Naive B cell (primary cell): Measurements from ENCODE around the gene PTPRE. TPM values are rescaled to one million over a fixed set of nuclear protein-coding genes. Genes with fewer than 3 reads are reported as not detected.
A peak's percentile ranks its signal among the peaks of the same experiment; 100 is the strongest.

ENCODE experiments used
- ATAC-seq, 2 donors: fragments of 150-1000 bp; cut with Tn5 transposase; 2 replicates each; pipeline ENCODE4 v1.10.0; 2021; ENCODE audit warnings: low read depth in 2 of 2, mild to moderate bottlenecking in 2 of 2, moderate library complexity in 2 of 2
- DNase-seq: peaks from one replicate; pipeline ENCODE4 v3.0.0; 2022
- H3K27ac Mint-ChIP-seq, 6 donors: one replicate each; pipeline ENCODE4 v1.8.0; 2020 to 2022; ENCODE audit warnings: mild to moderate bottlenecking in 6 of 6, mixed read lengths in 6 of 6, moderate library complexity in 5 of 6, inconsistent platforms in 2 of 6
- H3K27me3 Mint-ChIP-seq, 3 donors: one replicate each; pipeline ENCODE4 v1.8.0; 2021 to 2022; ENCODE audit warnings: mixed read lengths in 3 of 3, mild to moderate bottlenecking in 1 of 3
- H3K36me3 Mint-ChIP-seq, 2 donors: one replicate each; pipeline ENCODE4 v1.8.0; 2020 to 2022; ENCODE audit warnings: mixed read lengths in 2 of 2, inconsistent platforms in 1 of 2, mild to moderate bottlenecking in 1 of 2
- H3K4me1 Mint-ChIP-seq, 3 donors: one replicate each; pipeline ENCODE4 v1.8.0; 2020 to 2022; ENCODE audit warnings: mixed read lengths in 3 of 3, inconsistent platforms in 1 of 3, mild to moderate bottlenecking in 1 of 3, moderate library complexity in 1 of 3
- H3K4me3 Mint-ChIP-seq, 8 donors: one replicate each; pipeline ENCODE4 v1.8.0; 2020 to 2022; ENCODE audit warnings: mild to moderate bottlenecking in 8 of 8, mixed read lengths in 8 of 8, moderate library complexity in 8 of 8, inconsistent platforms in 2 of 8
- H3K9me3 Mint-ChIP-seq, 7 donors: one replicate each; pipeline ENCODE4 v1.8.0; 2020 to 2022; ENCODE audit warnings: mixed read lengths in 7 of 7, mild to moderate bottlenecking in 5 of 7, inconsistent platforms in 2 of 7, moderate library complexity in 1 of 7
- polyA plus RNA-seq, 6 donors: library from polyadenylated mRNA; unstranded; fragments of 300-500 nt; fragmentation: Illumina TruSeq; gene quantifications; one replicate each; pipeline ENCODE4 v1.2.3, GENCODE V29; 2021; ENCODE audit warnings: low read depth in 6 of 6

Gene PTPRE
- polyA plus RNA-seq, 6 donors from 2014 or later, result 6.0 to 15.9 (median 9.9) TPM

DNA sequence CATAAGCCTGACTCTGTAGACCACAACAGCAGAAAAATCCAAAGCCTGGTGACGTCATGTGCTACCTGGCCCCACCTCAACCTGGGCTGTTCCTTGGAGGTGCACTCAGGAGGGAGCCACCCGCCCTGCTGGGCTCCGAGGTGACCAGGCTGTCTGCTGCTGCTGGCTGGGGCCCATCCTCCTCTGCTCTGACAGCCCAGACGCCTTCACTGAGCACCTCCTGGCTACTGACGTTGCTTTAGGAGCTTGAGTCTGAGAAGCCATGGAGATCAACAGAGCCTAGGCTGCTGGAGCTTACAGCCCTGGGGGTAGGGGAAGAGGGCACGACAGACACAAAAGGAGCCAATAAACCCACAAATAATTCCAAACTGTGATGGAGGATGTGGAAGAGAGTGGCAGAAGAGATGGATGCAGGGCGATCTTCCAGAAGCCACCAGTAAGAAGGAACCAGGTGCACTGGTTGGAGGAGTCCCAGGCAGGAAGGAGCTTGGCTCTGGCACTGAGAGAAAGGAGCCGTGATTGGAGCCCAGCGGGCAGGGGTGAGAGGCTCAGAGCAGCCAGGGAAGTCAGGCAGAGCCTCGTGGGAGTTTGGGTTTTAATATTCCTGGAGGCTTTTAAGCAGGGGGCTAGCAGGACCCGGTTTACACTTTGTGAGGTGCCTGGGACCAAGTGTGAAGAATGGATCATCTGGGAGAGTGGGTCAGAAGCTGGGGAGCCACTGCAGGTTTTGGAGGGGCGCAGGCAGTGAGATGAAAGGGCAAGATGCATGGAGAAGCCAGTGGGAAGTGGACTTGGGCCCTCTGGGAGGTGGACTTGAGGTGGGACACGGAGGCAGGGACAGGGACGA, 1.7 kb upstream of the PTPRE start:
- Mint-ChIP-seq H3K4me1 (no peaks in the 10 kb centered on the region), H3K27me3 (peaks cover 26 to 54% (median 44%) of the 10 kb centered on the region in 3 donors), H3K4me3 (peak overlapping the region in 7 of 8 donors; percentile 21 to 80 (median 58)), H3K9me3 (peaks cover 0 to 16% (median 4%) of the 10 kb centered on the region in 7 donors), H3K27ac (peak overlapping the region in 3 of 6 donors; percentile 33 to 58 (median 44)), H3K36me3 (no peaks in the 10 kb centered on the region)
- DNase-seq, result no peak
- no peak for ATAC-seq

GRCh38 chr10:127905848-127906261, 1.0 kb upstream of the PTPRE start:
- no peaks in the 10 kb centered on the region for H3K36me3 Mint-ChIP-seq
- DNase-seq, result no peak
- H3K27me3 Mint-ChIP-seq, result peaks cover 28 to 54% (median 47%) of the 10 kb centered on the region in 3 donors
- no peak for ATAC-seq
- H3K4me3 Mint-ChIP-seq, result peak overlapping the region in 5 of 8 donors; percentile 15 to 68 (median 58)
- no peaks in the 10 kb centered on the region for H3K4me1 Mint-ChIP-seq
- peaks cover 0 to 16% (median 4%) of the 10 kb centered on the region in 7 donors for H3K9me3 Mint-ChIP-seq
- peak overlapping the region in 2 of 6 donors; percentile 44 to 60 for H3K27ac Mint-ChIP-seq

DNA sequence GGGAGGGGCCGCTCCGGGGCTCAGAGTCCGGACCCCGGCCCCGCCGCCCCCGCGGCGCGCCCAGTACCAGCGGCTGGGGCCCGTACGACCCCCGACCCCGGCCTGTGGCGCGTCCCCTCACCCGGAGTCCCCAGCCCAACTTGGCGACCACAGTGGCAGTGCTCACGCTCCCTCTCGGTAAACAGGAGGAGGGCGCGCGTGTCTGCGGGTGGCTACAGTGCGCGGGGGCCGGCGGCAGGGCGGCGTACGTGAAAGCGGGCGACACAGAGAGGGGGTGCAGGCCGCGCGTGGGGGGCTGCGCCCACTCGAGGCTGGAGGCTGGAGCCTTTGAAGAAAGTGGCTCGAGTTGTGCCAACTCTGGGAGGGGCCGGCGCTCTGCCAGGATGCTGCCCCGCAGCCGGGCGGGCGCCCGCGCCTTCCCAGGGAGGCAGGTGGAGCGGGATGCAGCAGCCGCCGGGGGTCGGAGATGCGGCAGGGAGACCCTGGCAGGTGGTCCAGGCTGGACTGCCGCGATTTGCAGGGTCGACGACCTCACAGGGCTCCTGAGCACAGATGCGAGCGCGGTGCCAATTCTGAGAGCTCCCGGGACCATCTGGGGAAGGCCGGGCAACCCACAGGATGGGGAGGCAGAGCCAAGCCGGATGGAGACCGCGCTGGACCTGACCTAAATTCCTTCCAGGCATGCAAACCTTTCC, 655 bp downstream of the PTPRE start:
- H3K36me3 Mint-ChIP-seq, result no peaks in the 10 kb centered on the region
- peak overlapping the region in 6 of 8 donors; percentile 9 to 51 (median 37) for H3K4me3 Mint-ChIP-seq
- DNase-seq (peak; percentile 7), ATAC-seq (peak; percentile 39 to 40)
- no peak overlapping the region for H3K27ac Mint-ChIP-seq
- no peaks in the 10 kb centered on the region for H3K4me1 Mint-ChIP-seq
- peaks cover 28 to 54% (median 47%) of the 10 kb centered on the region in 3 donors for H3K27me3 Mint-ChIP-seq
- peaks cover 0 to 5% (median 0%) of the 10 kb centered on the region in 7 donors for H3K9me3 Mint-ChIP-seq

GRCh38 chr10:127908106-127908958, 1.4 kb downstream of the PTPRE start:
- H3K9me3 Mint-ChIP-seq, result peaks cover 0 to 4% (median 0%) of the 10 kb centered on the region in 7 donors
- no peak for ATAC-seq
- H3K27ac Mint-ChIP-seq, result no peak overlapping the region
- peaks cover 28 to 48% (median 44%) of the 10 kb centered on the region in 3 donors for H3K27me3 Mint-ChIP-seq
- no peak for DNase-seq
- H3K4me3 Mint-ChIP-seq, result peak overlapping the region in 7 of 8 donors; percentile 4 to 51 (median 37)
- H3K36me3 Mint-ChIP-seq, result no peaks in the 10 kb centered on the region
- H3K4me1 Mint-ChIP-seq, result no peaks in the 10 kb centered on the region

DNA sequence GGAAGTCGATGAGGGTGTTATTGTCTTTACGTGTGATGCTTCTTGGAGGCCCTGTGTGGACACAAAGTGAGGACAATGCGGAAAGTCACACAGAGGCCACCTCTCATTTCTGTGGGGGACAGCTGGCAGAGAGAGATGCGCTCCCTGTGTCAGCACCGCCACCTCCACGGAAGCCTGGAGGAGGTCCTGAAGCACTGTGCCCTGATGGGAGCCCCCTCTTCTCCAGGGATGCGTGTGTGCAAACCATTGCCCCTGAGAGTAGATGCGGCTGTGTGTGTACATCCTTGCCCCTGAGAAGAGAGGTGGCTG, 2.0 kb downstream of the PTPRE start:
- DNase-seq (no peak), ATAC-seq (no peak)
- Mint-ChIP-seq H3K9me3 (peaks cover 0 to 1% (median 0%) of the 10 kb centered on the region in 7 donors), H3K4me3 (peak overlapping the region in 5 of 8 donors; percentile 10 to 46 (median 20)), H3K4me1 (no peaks in the 10 kb centered on the region), H3K27ac (no peak overlapping the region), H3K36me3 (no peaks in the 10 kb centered on the region), H3K27me3 (peaks cover 26 to 48% (median 39%) of the 10 kb centered on the region in 3 donors)

DNA sequence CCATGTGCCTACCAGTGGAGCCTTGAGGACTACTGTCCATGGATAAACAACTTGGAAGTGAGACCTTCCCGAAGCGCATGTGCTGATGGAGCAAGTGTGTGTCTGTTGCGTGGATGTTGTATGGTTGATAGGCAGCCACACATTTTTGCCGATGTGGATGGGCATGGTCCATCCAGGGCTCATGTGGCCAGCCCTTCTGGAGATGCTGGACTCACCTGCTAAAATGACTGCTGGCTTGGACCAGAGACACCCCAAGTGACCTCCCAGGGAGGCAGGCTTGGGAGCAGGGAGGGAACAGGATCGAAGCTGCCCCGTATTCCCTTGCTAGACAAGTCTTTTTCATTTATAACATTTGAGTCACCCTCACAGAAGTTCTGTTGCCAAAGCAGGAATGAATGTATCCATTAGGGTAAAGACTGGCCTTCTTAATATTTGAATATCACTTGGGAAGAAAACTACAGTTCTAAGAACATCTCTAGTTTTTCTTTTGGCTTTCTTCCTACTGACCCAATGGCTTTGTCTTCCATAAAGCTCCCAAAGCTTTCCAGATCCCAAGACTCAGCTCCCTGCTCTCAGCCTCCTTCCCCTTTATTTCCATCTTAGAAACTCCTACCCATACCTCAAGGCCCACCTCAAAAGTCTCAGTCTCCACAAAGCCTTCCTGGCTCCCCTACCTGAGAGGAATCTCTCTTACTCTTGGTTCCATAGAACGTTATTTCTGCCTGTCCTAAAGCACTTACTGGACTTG, 3.0 kb downstream of the PTPRE start:
- H3K9me3 Mint-ChIP-seq, result peaks cover 0 to 1% (median 0%) of the 10 kb centered on the region in 7 donors
- no peaks in the 10 kb centered on the region for H3K4me1 Mint-ChIP-seq
- H3K4me3 Mint-ChIP-seq, result peak overlapping the region in 1 of 8 donors; percentile 32
- ATAC-seq (no peak), DNase-seq (no peak)
- H3K27me3 Mint-ChIP-seq, result peaks cover 18 to 46% (median 30%) of the 10 kb centered on the region in 3 donors
- H3K36me3 Mint-ChIP-seq, result no peaks in the 10 kb centered on the region
- no peak overlapping the region for H3K27ac Mint-ChIP-seq

DNA sequence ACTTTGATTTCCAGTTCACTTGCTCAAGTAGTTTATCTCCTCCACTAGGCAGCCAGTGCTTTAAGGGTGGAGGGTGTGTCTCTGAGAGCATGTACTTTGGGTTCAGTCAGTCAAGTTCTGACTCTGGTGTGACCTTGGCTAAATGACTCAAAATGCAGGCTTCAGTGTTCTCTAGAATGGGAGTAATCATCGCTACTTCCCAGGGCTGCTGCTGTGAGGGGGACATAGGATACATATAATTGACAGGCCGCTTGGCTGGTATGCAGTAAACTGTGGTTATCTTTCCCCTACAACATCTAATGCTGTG, 3.5 kb downstream of the PTPRE start:
- DNase-seq, result no peak
- Mint-ChIP-seq H3K36me3 (no peaks in the 10 kb centered on the region), H3K4me1 (no peaks in the 10 kb centered on the region), H3K27ac (no peak overlapping the region), H3K9me3 (peaks cover 0 to 1% (median 0%) of the 10 kb centered on the region in 7 donors), H3K27me3 (peaks cover 18 to 41% (median 24%) of the 10 kb centered on the region in 3 donors), H3K4me3 (peak overlapping the region in 2 of 8 donors; percentile 16 to 26)
- no peak for ATAC-seq

- H3K4me3 Mint-ChIP-seq, result peak overlapping the region in 1 of 8 donors; percentile 56
- ATAC-seq (no peak), DNase-seq (no peak)
- peaks cover 18 to 31% (median 20%) of the 10 kb centered on the region in 3 donors for H3K27me3 Mint-ChIP-seq
- no peak overlapping the region for H3K27ac Mint-ChIP-seq
- H3K36me3 Mint-ChIP-seq, result peaks cover 0 to 4% of the 10 kb centered on the region in 2 donors
- no peaks in the 10 kb centered on the region for H3K4me1 Mint-ChIP-seq
- H3K9me3 Mint-ChIP-seq, result peaks cover 0 to 7% (median 2%) of the 10 kb centered on the region in 7 donors
Observed at GRCh38 chr10:127911218-127911866, 4.4 kb downstream of the PTPRE start.

- ATAC-seq, result no peak
- peaks cover 0 to 8% of the 10 kb centered on the region in 2 donors for H3K36me3 Mint-ChIP-seq
- no peak overlapping the region for H3K27ac Mint-ChIP-seq
- H3K4me3 Mint-ChIP-seq, result no peak overlapping the region
- peaks cover 0 to 9% (median 2%) of the 10 kb centered on the region in 7 donors for H3K9me3 Mint-ChIP-seq
- H3K27me3 Mint-ChIP-seq, result peaks cover 18 to 27% (median 20%) of the 10 kb centered on the region in 3 donors
- DNase-seq, result no peak
- no peaks in the 10 kb centered on the region for H3K4me1 Mint-ChIP-seq
Observed at GRCh38 chr10:127911867-127912257, 5.0 kb downstream of the PTPRE start.

DNA sequence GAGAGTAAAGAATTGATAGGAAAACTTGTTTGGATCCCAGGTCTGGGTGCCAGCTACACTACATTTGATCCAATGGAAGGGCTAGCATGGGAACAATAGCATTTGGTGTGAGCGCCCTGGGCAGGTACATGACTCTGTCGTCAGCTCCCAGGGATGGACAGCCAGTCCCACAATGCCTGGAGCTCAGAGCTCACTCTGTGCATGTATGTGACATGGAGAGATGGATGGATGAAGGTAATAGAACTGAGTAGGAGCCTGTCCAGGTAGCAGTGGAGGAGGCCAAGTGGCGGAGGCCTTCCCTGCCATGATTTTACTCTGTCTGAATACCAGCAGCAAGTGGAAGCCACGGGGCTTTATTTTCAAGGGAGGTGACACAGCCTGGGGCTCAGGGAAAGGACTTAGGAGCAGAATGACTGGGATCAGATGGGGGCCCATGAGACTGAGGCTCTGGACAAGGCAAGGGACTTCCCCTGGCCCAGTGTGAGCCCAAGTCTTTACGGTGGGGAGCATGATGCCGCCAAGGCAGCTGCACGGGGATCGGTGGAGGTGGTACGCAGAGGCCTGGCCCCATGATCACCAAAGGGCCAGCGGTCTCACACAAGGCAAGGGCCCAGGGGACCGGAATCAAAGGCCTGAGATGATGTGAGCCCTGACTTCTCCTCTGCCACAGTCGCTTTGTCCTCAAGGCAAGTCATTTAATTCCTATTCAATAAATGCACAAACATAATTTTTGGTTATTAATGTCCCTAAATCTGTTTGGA, 5.9 kb downstream of the PTPRE start:
- H3K9me3 Mint-ChIP-seq, result peaks cover 0 to 9% (median 2%) of the 10 kb centered on the region in 7 donors
- peak overlapping the region in 1 of 6 donors; percentile 37 for H3K27ac Mint-ChIP-seq
- peaks cover 0 to 8% of the 10 kb centered on the region in 2 donors for H3K36me3 Mint-ChIP-seq
- peaks cover 18 to 27% (median 20%) of the 10 kb centered on the region in 3 donors for H3K27me3 Mint-ChIP-seq
- ATAC-seq (no peak), DNase-seq (no peak)
- H3K4me1 Mint-ChIP-seq, result no peaks in the 10 kb centered on the region
- no peak overlapping the region for H3K4me3 Mint-ChIP-seq

- Mint-ChIP-seq H3K4me3 (no peak overlapping the region), H3K36me3 (peaks cover 0 to 8% of the 10 kb centered on the region in 2 donors), H3K4me1 (no peaks in the 10 kb centered on the region), H3K27ac (no peak overlapping the region), H3K27me3 (peaks cover 18 to 22% (median 20%) of the 10 kb centered on the region in 3 donors), H3K9me3 (peaks cover 0 to 9% (median 2%) of the 10 kb centered on the region in 7 donors)
- DNase-seq, result no peak
- ATAC-seq, result no peak
Observed at GRCh38 chr10:127913368-127913759, 6.5 kb downstream of the PTPRE start.
